ENCODE measurements around the gene KRT5. TPM values are rescaled to one million over a fixed set of nuclear protein-coding genes. Genes with fewer than 3 reads are reported as not detected.

The KRT5 gene
- total RNA-seq, 2 experiments from 2014 or later: 0.91 TPM; not detected in 1

GRCh38 chr12:52498946-52499345, 21.2 kb downstream of the KRT5 start:
- BruUV-seq (replicated peaks): no TSS peak
- intact Hi-C loops (cut with micrococcal nuclease; ENCODE audit: unreplicated experiment): no loop called here
- no peaks in the 10 kb centered on the region for H3K9me3 ChIP-seq (ENCODE audit: low read length)
- TF ChIP-seq CTCF (conservative IDR thresholded peaks at IDR 0.05; ENCODE audit: low read length) (no peak), EZH2phosphoT487 (IDR thresholded peaks at IDR 0.05; ENCODE audit: borderline replicate concordance, low read depth, low read length) (no peak)
- peaks cover 21% of the 10 kb centered on the region for H3K4me1 ChIP-seq (ENCODE audit: insufficient read depth, low read length, poor library complexity, severe bottlenecking)
- CTCF ChIA-PET (ENCODE audit: unreplicated experiment): no interaction called here
- H4K20me1 ChIP-seq (ENCODE audit: insufficient read depth, low read length): no peaks in the 10 kb centered on the region
- DNase-seq (ENCODE audit: low spot score): no peak
- no peak overlapping the region for H3K4me3 ChIP-seq (ENCODE audit: low read depth, low read length, poor library complexity, severe bottlenecking)
- H3K36me3 ChIP-seq (ENCODE audit: insufficient read depth, low read length): no peaks in the 10 kb centered on the region
- no peak overlapping the region for H3K27ac ChIP-seq (ENCODE audit: low read depth, low read length, poor library complexity, severe bottlenecking)
- no peak overlapping the region for H2AFZ ChIP-seq (ENCODE audit: low read length)
- no peaks in the 10 kb centered on the region for H3K79me2 ChIP-seq (ENCODE audit: insufficient read depth, low read depth, low read length)
- POLR2A ChIA-PET: no interaction called here
- H3K4me2 ChIP-seq (ENCODE audit: low read length): no peak overlapping the region
- H3K9me2 ChIP-seq (ENCODE audit: insufficient read depth, low read length): no peaks in the 10 kb centered on the region

GRCh38 chr12:52497975-52498374, 22.2 kb downstream of the KRT5 start:
- POLR2A ChIA-PET: no interaction called here
- Histone ChIP-seq H4K20me1 (ENCODE audit: insufficient read depth, low read length) (no peaks in the 10 kb centered on the region), H3K4me1 (ENCODE audit: insufficient read depth, low read length, poor library complexity, severe bottlenecking) (peaks cover 21% of the 10 kb centered on the region), H2AFZ (ENCODE audit: low read length) (no peak overlapping the region), H3K4me3 (ENCODE audit: low read depth, low read length, poor library complexity, severe bottlenecking) (no peak overlapping the region), H3K9me3 (ENCODE audit: low read length) (no peaks in the 10 kb centered on the region), H3K36me3 (ENCODE audit: insufficient read depth, low read length) (no peaks in the 10 kb centered on the region), H3K79me2 (ENCODE audit: insufficient read depth, low read depth, low read length) (no peaks in the 10 kb centered on the region), H3K4me2 (ENCODE audit: low read length) (no peak overlapping the region), H3K27ac (ENCODE audit: low read depth, low read length, poor library complexity, severe bottlenecking) (no peak overlapping the region), H3K9me2 (ENCODE audit: insufficient read depth, low read length) (no peaks in the 10 kb centered on the region)
- CTCF ChIA-PET (ENCODE audit: unreplicated experiment): no interaction called here
- intact Hi-C loops (cut with micrococcal nuclease; ENCODE audit: unreplicated experiment): no loop called here
- no TSS peak for BruUV-seq (replicated peaks)
- TF ChIP-seq CTCF (conservative IDR thresholded peaks at IDR 0.05; ENCODE audit: low read length) (no peak), EZH2phosphoT487 (IDR thresholded peaks at IDR 0.05; ENCODE audit: borderline replicate concordance, low read depth, low read length) (no peak)
- no peak for DNase-seq (ENCODE audit: low spot score)

- BruUV-seq (replicated peaks): no TSS peak
- Histone ChIP-seq H3K36me3 (ENCODE audit: insufficient read depth, low read length) (no peaks in the 10 kb centered on the region), H3K4me3 (ENCODE audit: low read depth, low read length, poor library complexity, severe bottlenecking) (no peak overlapping the region), H3K4me2 (ENCODE audit: low read length) (peak overlapping the region; percentile 48), H2AFZ (ENCODE audit: low read length) (0 out of 2 replicates have a peak overlapping the region, but pooled peaks have one; percentile 34), H3K4me1 (ENCODE audit: insufficient read depth, low read length, poor library complexity, severe bottlenecking) (peaks cover 21% of the 10 kb centered on the region), H4K20me1 (ENCODE audit: insufficient read depth, low read length) (no peaks in the 10 kb centered on the region), H3K79me2 (ENCODE audit: insufficient read depth, low read depth, low read length) (no peaks in the 10 kb centered on the region), H3K27ac (ENCODE audit: low read depth, low read length, poor library complexity, severe bottlenecking) (no peak overlapping the region), H3K9me3 (ENCODE audit: low read length) (no peaks in the 10 kb centered on the region), H3K9me2 (ENCODE audit: insufficient read depth, low read length) (no peaks in the 10 kb centered on the region)
- no peak for DNase-seq (ENCODE audit: low spot score)
- POLR2A ChIA-PET: interaction anchor here (0.6 kb wide), 2 partner anchors 323 to 395 kb away, joined by 3 to 5 read pairs; no protein-coding TSS in a partner anchor
- CTCF ChIA-PET (ENCODE audit: unreplicated experiment): interaction anchor here (0.6 kb wide), 1 partner anchor 113 kb away, joined by 3 read pairs; no protein-coding TSS in a partner anchor
- intact Hi-C loops (cut with micrococcal nuclease; ENCODE audit: unreplicated experiment): no loop called here
- TF ChIP-seq CTCF (conservative IDR thresholded peaks at IDR 0.05; ENCODE audit: low read length): no peak
- no peak for TF ChIP-seq EZH2phosphoT487 (IDR thresholded peaks at IDR 0.05; ENCODE audit: borderline replicate concordance, low read depth, low read length)
Measured at GRCh38 chr12:52496590-52497071, 23.6 kb downstream of the KRT5 start.
